ENCODE measurements around the gene FCRL5.

The FCRL5 gene

GRCh38 chr1:157477419-157477818 is 74.9 kb downstream of the FCRL5 start:
- no peak for TF ChIP-seq CTCF (conservative IDR thresholded peaks at IDR 0.05; ENCODE audit: low read depth, low read length)
- Histone ChIP-seq H3K4me1 (ENCODE audit: low read depth, poor library complexity, severe bottlenecking) (no peaks in the 10 kb centered on the region), H3K36me3 (ENCODE audit: insufficient read depth) (no peaks in the 10 kb centered on the region), H3K27ac (no peak overlapping the region), H3K79me2 (ENCODE audit: insufficient read depth, low read depth) (no peaks in the 10 kb centered on the region), H2AFZ (ENCODE audit: low read depth) (no peak overlapping the region), H4K20me1 (ENCODE audit: insufficient read depth) (no peaks in the 10 kb centered on the region), H3K4me3 (IDR thresholded peaks at IDR 0.05; ENCODE audit: insufficient read depth, low read depth, low read length) (peak overlapping the region; percentile 46), H3K9ac (no peak overlapping the region), H3K4me2 (no peak overlapping the region), H3K27me3 (ENCODE audit: insufficient read depth, low read depth) (no peaks in the 10 kb centered on the region)

GRCh38 chr1:157472959-157473358 is 79.4 kb downstream of the FCRL5 start:
- Histone ChIP-seq H4K20me1 (ENCODE audit: insufficient read depth) (no peaks in the 10 kb centered on the region), H3K27me3 (ENCODE audit: insufficient read depth, low read depth) (no peaks in the 10 kb centered on the region), H2AFZ (ENCODE audit: low read depth) (no peak overlapping the region), H3K4me1 (ENCODE audit: low read depth, poor library complexity, severe bottlenecking) (no peaks in the 10 kb centered on the region), H3K9ac (no peak overlapping the region), H3K36me3 (ENCODE audit: insufficient read depth) (no peaks in the 10 kb centered on the region), H3K4me2 (no peak overlapping the region), H3K27ac (no peak overlapping the region), H3K4me3 (IDR thresholded peaks at IDR 0.05; ENCODE audit: insufficient read depth, low read depth, low read length) (no peak overlapping the region), H3K79me2 (ENCODE audit: insufficient read depth, low read depth) (no peaks in the 10 kb centered on the region)
- TF ChIP-seq CTCF (conservative IDR thresholded peaks at IDR 0.05; ENCODE audit: low read depth, low read length) = no peak

GRCh38 chr1:157472056-157472701 is 80.1 kb downstream of the FCRL5 start:
- TF ChIP-seq CTCF (conservative IDR thresholded peaks at IDR 0.05; ENCODE audit: low read depth, low read length) = no peak
- H2AFZ ChIP-seq (ENCODE audit: low read depth) = no peak overlapping the region

GRCh38 chr1:157471531-157471930 is 80.8 kb downstream of the FCRL5 start:
- Histone ChIP-seq H3K4me1 (ENCODE audit: low read depth, poor library complexity, severe bottlenecking) (no peaks in the 10 kb centered on the region), H4K20me1 (ENCODE audit: insufficient read depth) (no peaks in the 10 kb centered on the region), H3K4me3 (IDR thresholded peaks at IDR 0.05; ENCODE audit: insufficient read depth, low read depth, low read length) (no peak overlapping the region), H2AFZ (ENCODE audit: low read depth) (no peak overlapping the region), H3K36me3 (ENCODE audit: insufficient read depth) (no peaks in the 10 kb centered on the region), H3K4me2 (no peak overlapping the region), H3K27me3 (ENCODE audit: insufficient read depth, low read depth) (no peaks in the 10 kb centered on the region), H3K9ac (no peak overlapping the region), H3K79me2 (ENCODE audit: insufficient read depth, low read depth) (no peaks in the 10 kb centered on the region), H3K27ac (no peak overlapping the region)
- no peak for TF ChIP-seq CTCF (conservative IDR thresholded peaks at IDR 0.05; ENCODE audit: low read depth, low read length)

More at GRCh38 chr1:157472056-157472701, 80.1 kb downstream of the FCRL5 start:
- no peaks in the 10 kb centered on the region for H3K27me3 ChIP-seq (ENCODE audit: insufficient read depth, low read depth)
- no peaks in the 10 kb centered on the region for H3K36me3 ChIP-seq (ENCODE audit: insufficient read depth)
- H3K4me3 ChIP-seq (IDR thresholded peaks at IDR 0.05; ENCODE audit: insufficient read depth, low read depth, low read length) = no peak overlapping the region
- no peak overlapping the region for H3K27ac ChIP-seq
- no peak overlapping the region for H3K9ac ChIP-seq
- no peaks in the 10 kb centered on the region for H4K20me1 ChIP-seq (ENCODE audit: insufficient read depth)
- no peaks in the 10 kb centered on the region for H3K4me1 ChIP-seq (ENCODE audit: low read depth, poor library complexity, severe bottlenecking)
- no peaks in the 10 kb centered on the region for H3K79me2 ChIP-seq (ENCODE audit: insufficient read depth, low read depth)
- H3K4me2 ChIP-seq = no peak overlapping the region
